ENCODE results near the gene A1CF. TPM values are rescaled to one million over a fixed set of nuclear protein-coding genes. Genes with fewer than 3 reads are reported as not detected.

Gene A1CF
- total RNA-seq, 1 donor from 2014 or later, result not detected

- no peaks in the 10 kb centered on the region for H3K27me3 ChIP-seq (ENCODE audit: low read depth)
- no peaks in the 10 kb centered on the region for H3K36me3 ChIP-seq
- no peak for DNase-seq
- H3K4me1 ChIP-seq, result no peaks in the 10 kb centered on the region
- intact Hi-C loops (cut with micrococcal nuclease), result no loop called here
- no peaks in the 10 kb centered on the region for H3K9me3 ChIP-seq (replicated peaks)
- H3K4me3 ChIP-seq, result no peak overlapping the region
- H3K27ac ChIP-seq (replicated peaks), result no peak overlapping the region
- TF ChIP-seq, protein P1, sequence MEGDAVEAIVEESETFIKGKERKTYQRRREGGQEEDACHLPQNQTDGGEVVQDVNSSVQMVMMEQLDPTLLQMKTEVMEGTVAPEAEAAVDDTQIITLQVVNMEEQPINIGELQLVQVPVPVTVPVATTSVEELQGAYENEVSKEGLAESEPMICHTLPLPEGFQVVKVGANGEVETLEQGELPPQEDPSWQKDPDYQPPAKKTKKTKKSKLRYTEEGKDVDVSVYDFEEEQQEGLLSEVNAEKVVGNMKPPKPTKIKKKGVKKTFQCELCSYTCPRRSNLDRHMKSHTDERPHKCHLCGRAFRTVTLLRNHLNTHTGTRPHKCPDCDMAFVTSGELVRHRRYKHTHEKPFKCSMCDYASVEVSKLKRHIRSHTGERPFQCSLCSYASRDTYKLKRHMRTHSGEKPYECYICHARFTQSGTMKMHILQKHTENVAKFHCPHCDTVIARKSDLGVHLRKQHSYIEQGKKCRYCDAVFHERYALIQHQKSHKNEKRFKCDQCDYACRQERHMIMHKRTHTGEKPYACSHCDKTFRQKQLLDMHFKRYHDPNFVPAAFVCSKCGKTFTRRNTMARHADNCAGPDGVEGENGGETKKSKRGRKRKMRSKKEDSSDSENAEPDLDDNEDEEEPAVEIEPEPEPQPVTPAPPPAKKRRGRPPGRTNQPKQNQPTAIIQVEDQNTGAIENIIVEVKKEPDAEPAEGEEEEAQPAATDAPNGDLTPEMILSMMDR (IDR thresholded peaks at IDR 0.05; ENCODE audit: borderline replicate concordance), result no peak
Observed at GRCh38 chr10:50823789-50824188, 61.6 kb downstream of the A1CF start.

DNA sequence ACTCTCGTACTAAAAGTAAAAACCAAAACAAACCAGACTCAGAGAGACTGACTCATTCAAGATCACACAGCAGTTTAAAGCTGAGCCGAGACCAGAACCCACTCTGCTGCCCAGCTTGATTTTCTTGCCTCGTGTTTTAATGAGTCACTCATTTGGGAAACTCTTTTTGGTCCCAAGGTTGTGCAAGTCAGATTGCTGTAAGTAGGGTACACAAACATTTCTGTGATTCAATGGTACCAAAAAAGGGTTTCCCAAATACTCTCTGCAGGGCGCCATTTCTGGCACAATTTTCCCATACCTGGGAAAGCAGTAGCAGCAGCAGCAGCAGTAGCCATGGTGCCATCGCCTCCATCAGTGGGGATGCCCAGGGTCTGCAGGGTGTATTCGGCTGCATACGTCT lies 75.8 kb downstream of the A1CF start:
- intact Hi-C loops (cut with micrococcal nuclease), result no loop called here
- Histone ChIP-seq H3K27ac (replicated peaks) (no peak overlapping the region), H3K27me3 (ENCODE audit: low read depth) (peaks cover 5% of the 10 kb centered on the region), H3K4me3 (no peak overlapping the region), H3K4me1 (no peaks in the 10 kb centered on the region), H3K9me3 (replicated peaks) (no peaks in the 10 kb centered on the region), H3K36me3 (no peaks in the 10 kb centered on the region)
- DNase-seq, result no peak
- TF ChIP-seq, protein P1 (IDR thresholded peaks at IDR 0.05; ENCODE audit: borderline replicate concordance), result no peak

DNA sequence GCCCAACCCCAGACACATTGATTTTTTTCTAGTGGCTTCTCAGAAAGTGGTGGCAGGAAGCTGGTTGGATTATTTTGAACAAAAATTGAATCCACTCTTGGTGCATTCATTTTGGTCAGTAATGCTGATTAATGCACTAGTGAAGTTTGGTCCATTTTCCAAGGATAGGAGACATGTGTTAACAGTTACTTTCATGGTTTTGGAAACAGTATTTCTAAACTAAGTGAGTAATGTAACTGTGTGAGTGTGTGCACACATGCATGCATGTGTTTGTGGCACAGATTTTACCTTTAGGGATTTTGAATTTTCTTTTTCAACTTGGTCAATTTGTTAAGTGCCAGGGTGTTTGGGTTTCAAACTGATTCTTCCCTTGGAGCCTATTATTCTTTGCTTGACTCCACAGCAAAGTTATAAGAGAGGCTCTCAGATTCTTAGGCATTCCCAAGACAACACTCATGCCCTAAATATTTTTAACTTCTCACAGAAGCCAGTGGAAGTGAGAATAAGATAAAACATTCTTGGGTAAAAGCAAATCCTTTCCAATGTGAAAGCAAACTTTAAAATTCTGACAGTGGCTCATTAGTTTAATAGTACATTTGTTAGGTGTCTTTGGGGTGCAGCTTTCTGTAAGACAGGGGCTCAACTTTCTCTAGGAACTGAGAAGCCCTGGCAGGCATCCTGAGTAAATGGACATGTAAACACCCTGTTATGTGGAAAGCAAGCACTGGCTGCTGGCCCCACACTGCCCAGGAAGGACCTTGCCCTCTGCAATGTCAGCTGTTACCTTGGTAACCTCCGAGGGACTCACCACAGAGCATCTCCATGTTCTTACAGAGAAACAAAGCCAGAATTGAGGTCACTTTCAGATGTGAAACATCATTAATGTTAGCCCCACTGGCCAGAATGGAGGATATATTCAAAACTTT lies 77.3 kb downstream of the A1CF start:
- DNase-seq, result no peak
- Histone ChIP-seq H3K36me3 (no peaks in the 10 kb centered on the region), H3K4me1 (no peaks in the 10 kb centered on the region), H3K9me3 (replicated peaks) (no peaks in the 10 kb centered on the region), H3K4me3 (no peak overlapping the region), H3K27me3 (ENCODE audit: low read depth) (peaks cover 5% of the 10 kb centered on the region), H3K27ac (replicated peaks) (no peak overlapping the region)
- intact Hi-C loops (cut with micrococcal nuclease), result no loop called here
- TF ChIP-seq, protein P1 (IDR thresholded peaks at IDR 0.05; ENCODE audit: borderline replicate concordance), result no peak

DNA sequence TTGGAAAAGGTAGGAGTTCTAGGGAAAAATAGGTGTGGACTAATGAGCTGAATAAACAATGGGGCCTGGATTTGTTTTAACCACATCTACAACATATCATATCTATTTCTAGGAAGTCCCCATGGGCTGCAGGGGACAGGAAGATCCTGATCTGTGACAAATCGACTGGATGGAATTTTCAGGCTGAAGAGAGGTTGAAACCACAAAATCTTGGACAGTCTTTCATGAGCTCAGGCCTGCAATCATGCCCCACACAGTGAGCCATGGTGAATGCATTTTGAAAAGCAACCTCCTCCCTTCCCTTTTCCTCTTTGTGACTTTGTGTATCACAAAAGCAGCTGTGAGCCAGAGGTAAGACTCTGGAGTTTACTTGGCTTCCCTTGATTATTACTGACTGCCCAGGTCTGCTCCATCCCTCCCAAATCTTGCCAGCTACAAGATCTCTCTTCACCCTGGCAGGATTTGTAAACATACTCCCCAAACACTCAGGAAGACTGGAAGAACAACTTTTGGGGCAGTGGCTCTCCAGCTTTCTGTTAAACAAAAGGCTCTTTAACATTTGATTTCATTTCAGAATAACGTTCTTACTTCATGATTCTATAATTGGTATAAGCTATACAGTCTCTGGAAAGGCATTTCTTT lies 79.3 kb downstream of the A1CF start:
- H3K4me3 ChIP-seq, result no peak overlapping the region
- H3K4me1 ChIP-seq, result no peaks in the 10 kb centered on the region
- DNase-seq, result no peak
- H3K36me3 ChIP-seq, result no peaks in the 10 kb centered on the region
- TF ChIP-seq, protein P1 (IDR thresholded peaks at IDR 0.05; ENCODE audit: borderline replicate concordance), result no peak
- H3K27ac ChIP-seq (replicated peaks), result no peak overlapping the region
- peaks cover 5% of the 10 kb centered on the region for H3K27me3 ChIP-seq (ENCODE audit: low read depth)
- H3K9me3 ChIP-seq (replicated peaks), result no peaks in the 10 kb centered on the region
- intact Hi-C loops (cut with micrococcal nuclease), result no loop called here

- no peaks in the 10 kb centered on the region for H3K9me3 ChIP-seq (replicated peaks)
- TF ChIP-seq, protein P1 (IDR thresholded peaks at IDR 0.05; ENCODE audit: borderline replicate concordance), result no peak
- H3K4me3 ChIP-seq, result no peak overlapping the region
- H3K27me3 ChIP-seq (ENCODE audit: low read depth), result no peaks in the 10 kb centered on the region
- H3K36me3 ChIP-seq, result no peaks in the 10 kb centered on the region
- no peaks in the 10 kb centered on the region for H3K4me1 ChIP-seq
- no peak overlapping the region for H3K27ac ChIP-seq (replicated peaks)
- DNase-seq, result no peak
- intact Hi-C loops (cut with micrococcal nuclease), result no loop called here
Observed at GRCh38 chr10:50799595-50799994, 85.8 kb downstream of the A1CF start.

All from left ventricle myocardium inferior (tissue), 1 donor.